Kidney (tissue), 14 donors: Measurements from ENCODE around the gene MAPK13. TPM values are rescaled to one million over a fixed set of nuclear protein-coding genes. Genes with fewer than 3 reads are reported as not detected.

ENCODE experiments used
- DNase-seq, 5 donors: peaks; one replicate each; pipeline ENCODE4 v3.0.0-alpha.2; 2013 to 2020
- FAIRE-seq: peaks from 2 replicates; lab custom pipeline; 2012; peaks lifted over from hg19 to GRCh38; lab: Jason Lieb, UNC
- H3K27ac ChIP-seq, 2 donors: one replicate each; pipeline ENCODE4 v1.7.0; 2013; ENCODE audit warnings: low read depth in 2 of 2, low read length in 2 of 2, inconsistent platforms in 1 of 2
- H3K27me3 ChIP-seq: one replicate; pipeline ENCODE4 v1.7.1; 2013; ENCODE audit warnings: low read length, inconsistent platforms; ENCODE audit not compliant: control insufficient read depth, insufficient read depth
- H3K36me3 ChIP-seq, 3 donors: one replicate each; pipeline versions ENCODE4 v1.7.0 to v1.7.1; 2013; ENCODE audit warnings: low read length in 3 of 3, control low read depth in 1 of 3, inconsistent platforms in 1 of 3; ENCODE audit not compliant: insufficient read depth in 3 of 3, control insufficient read depth in 2 of 3
- H3K4me1 ChIP-seq, 3 donors: one replicate each; pipeline versions ENCODE4 v1.7.0 to v1.7.1; 2013; ENCODE audit warnings: low read length in 3 of 3, inconsistent platforms in 1 of 3, low read depth in 1 of 3; ENCODE audit not compliant: control insufficient read depth in 2 of 3, insufficient read depth in 2 of 3
- H3K4me3 ChIP-seq, 3 donors: one replicate each; pipeline versions ENCODE4 v1.7.0 to v1.8.1; 2013; ENCODE audit warnings: low read length in 3 of 3, control low read depth in 1 of 3, inconsistent platforms in 1 of 3
- H3K9ac ChIP-seq, 3 donors: one replicate each; pipeline versions ENCODE4 v1.7.0 to v1.7.1; 2013; ENCODE audit warnings: low read length in 3 of 3, control low read depth in 1 of 3, inconsistent platforms in 1 of 3
- H3K9me3 ChIP-seq, 3 donors: one replicate each; pipeline versions ENCODE4 v1.7.0 to v1.7.1; 2013; ENCODE audit warnings: low read length in 3 of 3, control low read depth in 1 of 3, inconsistent platforms in 1 of 3; ENCODE audit not compliant: control insufficient read depth in 2 of 3, insufficient read depth in 1 of 3
- intact Hi-C: fragments of 100-400 bp; cut with DNase I; formaldehyde crosslinking; loops from one replicate; pipeline ENCODE4 v1.11.1; 2022
- polyA plus RNA-seq: library from polyadenylated mRNA; stranded (reverse); fragments of 350-450 nt; fragmentation: Illumina TruSeq; extraction: RNeasy Lipid Tissue Mini Kit (QIAGEN cat#74804); gene quantifications from one replicate; pipeline ENCODE4 v1.2.3, GENCODE V29; 2014; ENCODE audit warnings: low read depth, low replicate concordance; ENCODE audit not compliant: insufficient read depth
- total RNA-seq: library from RNA; stranded (reverse); fragmentation: NEBNext Ultra II Directional; extraction: Animal tissue kit (Norgen Biotek cat#: 25700); gene quantifications from one replicate; pipeline ENCODE4 v1.2.1, GENCODE V29; 2021
- TF ChIP-seq, protein P1 (sequence below): IDR thresholded peaks from 3 replicates; pipeline ENCODE4 v1.5.1; 2012; ENCODE audit warnings: mild to moderate bottlenecking, moderate library complexity, borderline replicate concordance; ENCODE audit not compliant: insufficient read depth; ENCODE audit errors: extremely low read depth
- donor health status: control.
- donor health status: control.
- donor health status: control.
- donor health status: control.
- donor health status: control.
- donor health status: DM: yes; HTN: yes; CAD: no.
- donor health status: Normal renal cell carcinoma (clear cell type).

MAPK13 gene
- total and polyA plus RNA-seq, 2 donors from 2014 or later = 20.3 to 43.3 TPM

DNA sequence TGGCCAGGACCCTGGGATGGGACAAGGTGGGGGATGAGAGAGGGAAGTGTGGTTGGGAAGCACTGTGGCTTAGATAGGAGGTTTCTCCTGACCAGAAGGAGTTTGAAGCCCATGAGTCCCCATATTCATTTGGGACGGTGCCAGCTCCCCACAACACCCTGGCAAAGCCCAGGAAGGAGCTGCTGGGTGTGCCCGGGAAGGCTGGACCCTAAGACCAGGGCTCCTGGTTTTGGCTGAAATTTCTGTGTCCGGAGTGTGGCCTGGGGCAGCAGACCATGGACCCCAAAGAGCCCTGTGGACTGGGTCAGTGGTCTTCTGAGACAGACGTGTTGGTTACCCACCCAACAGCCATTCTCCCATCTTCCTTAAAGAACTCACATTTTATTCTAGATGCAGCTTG lies 15.2 kb downstream of the MAPK13 start:
- TF ChIP-seq, protein P1, sequence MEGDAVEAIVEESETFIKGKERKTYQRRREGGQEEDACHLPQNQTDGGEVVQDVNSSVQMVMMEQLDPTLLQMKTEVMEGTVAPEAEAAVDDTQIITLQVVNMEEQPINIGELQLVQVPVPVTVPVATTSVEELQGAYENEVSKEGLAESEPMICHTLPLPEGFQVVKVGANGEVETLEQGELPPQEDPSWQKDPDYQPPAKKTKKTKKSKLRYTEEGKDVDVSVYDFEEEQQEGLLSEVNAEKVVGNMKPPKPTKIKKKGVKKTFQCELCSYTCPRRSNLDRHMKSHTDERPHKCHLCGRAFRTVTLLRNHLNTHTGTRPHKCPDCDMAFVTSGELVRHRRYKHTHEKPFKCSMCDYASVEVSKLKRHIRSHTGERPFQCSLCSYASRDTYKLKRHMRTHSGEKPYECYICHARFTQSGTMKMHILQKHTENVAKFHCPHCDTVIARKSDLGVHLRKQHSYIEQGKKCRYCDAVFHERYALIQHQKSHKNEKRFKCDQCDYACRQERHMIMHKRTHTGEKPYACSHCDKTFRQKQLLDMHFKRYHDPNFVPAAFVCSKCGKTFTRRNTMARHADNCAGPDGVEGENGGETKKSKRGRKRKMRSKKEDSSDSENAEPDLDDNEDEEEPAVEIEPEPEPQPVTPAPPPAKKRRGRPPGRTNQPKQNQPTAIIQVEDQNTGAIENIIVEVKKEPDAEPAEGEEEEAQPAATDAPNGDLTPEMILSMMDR = no peak
- no peak for FAIRE-seq
- Histone ChIP-seq H3K27ac (no peak overlapping the region), H3K27me3 (no peaks in the 10 kb centered on the region), H3K36me3 (no peaks in the 10 kb centered on the region), H3K4me3 (no peak overlapping the region), H3K9ac (no peak overlapping the region), H3K9me3 (no peaks in the 10 kb centered on the region), H3K4me1 (no peaks in the 10 kb centered on the region)
- intact Hi-C loops = no loop called here
- DNase-seq = no peak

DNA sequence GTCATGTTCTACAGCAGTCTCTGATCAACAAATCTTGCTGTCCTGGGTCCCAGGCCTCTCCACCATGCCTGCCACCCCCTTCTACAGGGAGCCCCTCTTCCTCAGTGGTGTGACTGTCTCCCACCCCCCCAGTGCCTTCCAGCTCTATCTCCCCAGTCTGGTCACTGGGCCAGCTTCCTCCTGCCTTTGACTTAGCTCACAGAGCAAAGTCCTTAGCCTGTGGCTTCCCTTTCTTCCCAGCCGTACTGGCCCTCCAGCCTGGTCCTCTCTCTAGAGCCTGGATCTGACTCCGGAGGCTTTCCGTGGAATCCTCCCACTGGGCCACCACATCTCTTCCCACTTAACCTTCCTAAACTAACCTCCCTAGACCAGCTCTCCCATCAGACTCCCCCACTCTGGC lies 17.0 kb downstream of the MAPK13 start:
- TF ChIP-seq, protein P1 = no peak
- no peak for DNase-seq
- no peaks in the 10 kb centered on the region for H3K27me3 ChIP-seq
- H3K9ac ChIP-seq = no peak overlapping the region
- H3K27ac ChIP-seq = no peak overlapping the region
- H3K36me3 ChIP-seq = no peaks in the 10 kb centered on the region
- no peak for FAIRE-seq
- intact Hi-C loops = no loop called here
- no peak overlapping the region for H3K4me3 ChIP-seq
- no peaks in the 10 kb centered on the region for H3K4me1 ChIP-seq
- H3K9me3 ChIP-seq = no peaks in the 10 kb centered on the region

DNA sequence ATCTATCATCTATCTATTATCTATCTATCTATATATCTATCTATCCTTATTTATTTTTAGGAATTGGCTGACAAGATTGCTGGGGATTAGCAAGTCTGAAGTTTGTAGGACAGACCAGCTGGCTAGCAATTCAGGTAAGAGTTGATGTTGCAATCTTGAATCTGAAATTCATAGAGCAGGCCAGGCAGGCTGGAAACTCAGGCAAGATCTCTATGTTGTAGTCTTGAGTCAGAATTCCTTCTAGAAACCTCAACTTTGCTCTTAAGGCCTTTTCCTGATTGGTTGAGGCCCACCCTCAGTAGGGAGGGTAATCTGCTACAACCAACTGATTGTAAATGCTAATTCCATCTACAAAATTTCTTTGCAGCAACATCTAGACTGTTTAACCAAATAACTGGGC lies 19.2 kb downstream of the MAPK13 start:
- DNase-seq (no peak), FAIRE-seq (no peak)
- Histone ChIP-seq H3K4me3 (no peak overlapping the region), H3K9ac (no peak overlapping the region), H3K27ac (no peak overlapping the region), H3K27me3 (no peaks in the 10 kb centered on the region), H3K4me1 (no peaks in the 10 kb centered on the region), H3K9me3 (no peaks in the 10 kb centered on the region), H3K36me3 (no peaks in the 10 kb centered on the region)
- TF ChIP-seq, protein P1 = no peak
- intact Hi-C loops = no loop called here

DNA sequence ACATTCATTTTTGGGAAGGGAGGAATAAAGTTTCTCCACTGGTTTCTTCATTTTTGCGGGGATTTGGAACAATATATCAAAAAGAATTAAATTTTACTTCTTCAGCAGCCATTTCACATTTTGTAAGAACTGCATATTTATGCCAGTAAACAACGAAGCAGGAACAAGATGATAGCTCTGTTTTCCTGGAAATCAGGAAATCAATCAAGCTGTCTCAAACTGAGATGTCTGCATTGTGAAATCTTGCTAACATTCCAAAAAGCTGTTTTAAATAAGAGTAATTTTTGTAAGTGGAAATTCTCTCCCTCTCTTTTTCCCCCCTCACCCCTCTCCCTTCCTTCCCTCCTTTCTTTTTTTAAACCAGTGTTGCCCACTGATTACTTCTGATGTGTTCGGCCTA lies 20.0 kb downstream of the MAPK13 start:
- H3K4me1 ChIP-seq = no peaks in the 10 kb centered on the region
- no peak for FAIRE-seq
- no peaks in the 10 kb centered on the region for H3K36me3 ChIP-seq
- H3K4me3 ChIP-seq = no peak overlapping the region
- no peak overlapping the region for H3K9ac ChIP-seq
- DNase-seq = no peak
- intact Hi-C loops = no loop called here
- TF ChIP-seq, protein P1 = no peak
- H3K27ac ChIP-seq = peak overlapping the region in 1 of 2 donors; percentile 22
- H3K27me3 ChIP-seq = no peaks in the 10 kb centered on the region
- H3K9me3 ChIP-seq = no peaks in the 10 kb centered on the region
